Tongue (tissue), 2 donors: ENCODE results near the gene IL22RA2. TPM values are rescaled to one million over a fixed set of nuclear protein-coding genes. Genes with fewer than 3 reads are reported as not detected.
A peak's percentile ranks its signal among the peaks of the same experiment; 100 is the strongest.

Experiments used
- DNase-seq: peaks from one replicate; pipeline ENCODE4 v3.0.0-alpha.2; 2015
- total RNA-seq: library from RNA; depleted of rRNA; stranded (reverse); fragments of >200 nt; gene quantifications from one replicate; pipeline ENCODE4 v1.2.3, GENCODE V29; 2014

The IL22RA2 gene
- total RNA-seq, 1 donor from 2014 or later = not detected

DNA sequence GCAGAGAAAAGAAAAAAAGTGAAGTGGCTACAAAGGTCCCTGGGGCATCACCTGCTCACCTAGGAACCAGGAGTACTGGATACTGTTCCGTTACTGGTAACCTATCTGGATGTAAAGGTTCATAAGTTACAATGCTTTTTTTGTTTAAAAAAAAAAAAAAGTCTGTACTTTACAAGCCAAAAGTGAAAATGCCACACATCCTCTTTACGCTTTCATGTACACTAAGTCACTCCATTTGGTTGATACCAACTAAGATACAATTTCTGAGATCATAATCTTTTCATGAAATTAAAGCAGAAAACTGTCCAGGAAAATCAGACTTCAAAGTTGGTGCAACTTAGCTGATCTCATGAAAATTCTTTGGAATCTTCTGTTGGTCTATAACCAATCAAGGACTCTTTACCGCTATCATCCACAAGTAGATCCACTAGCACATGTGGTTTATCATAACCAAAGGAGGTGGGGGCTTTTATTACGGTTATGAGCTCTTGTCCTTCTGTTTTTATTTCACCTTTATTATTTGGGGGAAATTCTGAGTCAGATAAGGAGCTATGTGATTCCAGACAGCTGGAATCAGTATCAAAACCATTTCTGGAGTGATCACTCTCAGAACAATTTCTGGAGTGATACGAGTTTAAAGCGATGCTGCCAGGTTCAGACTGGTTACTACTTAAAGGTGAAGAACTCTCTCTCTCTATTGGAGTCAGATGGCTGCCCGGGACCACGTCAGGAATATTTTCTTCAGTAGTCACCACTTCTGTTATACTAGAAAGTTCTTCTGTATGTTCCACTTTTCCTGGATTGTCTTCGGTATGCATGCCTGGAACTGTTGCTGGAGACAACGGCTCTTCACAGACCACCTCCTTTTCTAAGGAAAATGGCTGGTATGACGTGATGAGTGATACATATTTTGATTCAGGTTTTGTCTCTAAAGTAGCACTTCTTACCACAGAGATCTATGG, 24.5 kb upstream of the IL22RA2 start:
- no peak for DNase-seq

DNA sequence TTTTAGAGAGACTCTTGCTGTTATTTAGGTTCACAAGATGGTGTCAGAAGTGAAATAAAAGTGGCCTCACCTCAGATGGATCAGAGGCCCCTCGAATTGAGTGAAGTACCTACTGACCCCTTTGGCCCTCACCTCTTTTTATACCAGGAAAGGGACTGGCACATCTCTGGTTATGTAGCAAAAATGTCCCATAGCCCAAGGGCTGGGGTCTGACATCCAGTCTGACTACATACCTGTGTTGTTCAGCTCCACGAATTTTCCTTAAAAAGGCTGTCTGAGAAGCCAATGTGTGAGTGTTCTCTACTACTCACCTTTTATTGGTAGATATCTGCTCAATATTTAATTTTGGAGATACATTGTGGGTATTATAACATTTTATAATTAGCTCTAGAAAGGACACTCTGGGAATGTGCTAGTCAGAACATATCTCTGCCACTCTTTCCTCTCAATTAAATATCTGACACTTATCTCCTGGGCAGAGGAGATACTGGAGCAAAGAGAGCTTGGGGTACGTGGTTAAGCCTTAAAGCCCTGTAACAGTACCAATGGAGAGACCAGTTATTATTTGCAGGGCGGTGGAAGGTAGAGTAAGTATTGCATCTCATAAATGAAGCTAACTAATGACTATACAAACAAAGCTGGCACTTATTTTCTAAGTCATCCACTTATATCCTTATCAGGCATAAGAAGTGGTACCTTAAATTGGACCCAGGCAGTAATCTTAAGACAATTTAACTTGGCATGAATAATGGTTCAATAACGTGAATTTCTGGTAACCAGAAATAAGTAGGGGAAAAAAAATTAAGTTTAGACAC, 20.0 kb upstream of the IL22RA2 start:
- no peak for DNase-seq

DNA sequence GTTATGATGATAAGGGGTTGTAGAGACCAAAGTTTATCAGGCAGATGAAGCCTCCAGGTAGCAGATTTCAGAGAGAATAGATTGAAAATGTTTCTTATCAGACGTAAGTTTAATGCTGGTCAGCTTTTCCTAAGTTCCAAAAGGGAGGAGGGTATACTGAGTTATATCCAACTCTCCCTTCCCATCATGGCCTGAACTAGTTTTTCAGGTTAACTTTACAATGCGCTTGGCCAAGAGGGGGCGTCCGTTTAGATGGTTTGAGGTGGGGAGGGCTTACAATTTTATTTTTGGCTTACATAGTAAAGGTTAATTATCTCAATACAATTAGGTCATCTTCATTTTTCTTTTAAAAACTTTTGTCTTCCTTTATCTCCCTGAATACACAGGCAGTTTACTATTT, 19.4 kb upstream of the IL22RA2 start:
- DNase-seq = no peak

DNA sequence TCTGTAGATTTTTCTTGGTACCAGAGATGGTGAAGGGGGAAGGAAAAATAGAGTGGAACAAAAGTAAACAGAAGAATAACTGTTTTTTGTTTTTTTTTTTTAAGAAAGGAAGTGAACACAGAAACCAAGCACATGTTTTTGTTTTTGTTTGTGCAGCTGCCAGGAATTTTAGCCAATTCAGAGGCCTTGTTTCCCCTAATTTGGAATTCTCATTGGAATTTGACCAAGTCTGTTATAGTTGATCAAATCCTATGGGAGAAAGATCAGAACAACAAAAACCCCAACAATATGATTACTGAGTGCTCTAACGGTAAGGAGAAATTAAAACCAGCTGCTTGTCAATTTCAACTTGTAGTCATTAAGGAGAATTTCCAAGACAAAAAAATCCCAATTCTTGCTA, 18.2 kb upstream of the IL22RA2 start:
- DNase-seq = peak; percentile 80

DNA sequence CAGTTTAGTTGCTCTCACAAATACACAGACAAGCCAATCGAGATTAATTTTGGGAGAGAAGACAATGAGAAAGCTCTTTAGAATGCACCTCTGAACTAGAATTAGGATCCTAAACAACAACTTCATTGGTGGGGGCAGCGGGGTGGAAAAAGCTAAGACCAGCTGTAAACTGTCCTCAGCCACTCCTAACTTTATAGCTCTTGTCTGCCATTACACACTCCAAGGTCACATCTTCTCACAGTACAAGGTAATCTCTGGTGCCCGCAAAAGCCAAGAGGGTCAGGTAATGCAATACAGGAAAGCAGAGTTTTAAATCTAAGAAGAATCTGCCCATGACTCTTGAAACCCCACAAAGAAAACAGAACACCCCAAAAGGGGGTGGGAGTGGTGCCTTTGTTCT, 17.8 kb upstream of the IL22RA2 start:
- DNase-seq = no peak

DNA sequence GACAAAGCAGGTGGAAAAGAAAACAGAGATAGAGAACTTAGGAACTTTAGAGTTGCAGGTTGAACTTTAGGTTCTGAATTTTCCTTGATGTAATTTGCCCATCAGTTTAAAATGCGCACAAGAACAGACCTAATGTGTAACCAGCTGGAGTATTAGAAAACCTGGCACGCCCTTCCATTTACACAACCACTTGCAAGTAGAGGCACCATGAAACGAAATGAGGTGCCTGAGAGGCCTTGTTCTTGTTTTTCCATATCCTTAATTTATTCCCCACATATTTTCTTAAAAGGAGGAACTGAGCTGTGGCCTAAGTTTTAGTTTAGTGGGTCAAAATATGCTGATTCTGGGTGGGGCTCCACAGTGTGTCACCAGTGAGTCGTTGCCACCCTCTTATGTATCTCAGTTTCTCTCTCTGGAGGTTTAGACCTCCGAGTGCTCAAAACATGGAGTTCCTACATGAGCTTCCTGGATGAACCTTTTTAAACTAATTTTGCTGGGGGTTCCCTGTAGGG, 17.2 kb upstream of the IL22RA2 start:
- no peak for DNase-seq

DNA sequence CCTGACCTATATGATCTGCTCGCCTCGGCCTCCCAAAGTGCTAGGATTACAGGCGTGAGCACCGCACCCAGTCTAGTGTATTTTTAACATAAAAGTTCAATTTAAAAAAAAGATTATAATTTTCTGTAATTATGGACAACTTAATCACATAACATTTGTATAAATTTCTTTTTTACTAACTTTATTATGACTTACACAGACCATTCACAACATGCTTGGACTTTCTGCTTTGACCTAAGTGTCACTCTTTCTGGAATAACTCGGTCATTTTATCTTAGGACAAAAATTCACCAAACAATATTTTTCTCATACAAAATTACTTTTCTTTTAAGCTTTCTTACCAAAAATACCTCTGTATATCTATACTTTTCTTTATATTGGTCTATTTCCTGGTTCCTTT, 15.4 kb upstream of the IL22RA2 start:
- DNase-seq = no peak

DNA sequence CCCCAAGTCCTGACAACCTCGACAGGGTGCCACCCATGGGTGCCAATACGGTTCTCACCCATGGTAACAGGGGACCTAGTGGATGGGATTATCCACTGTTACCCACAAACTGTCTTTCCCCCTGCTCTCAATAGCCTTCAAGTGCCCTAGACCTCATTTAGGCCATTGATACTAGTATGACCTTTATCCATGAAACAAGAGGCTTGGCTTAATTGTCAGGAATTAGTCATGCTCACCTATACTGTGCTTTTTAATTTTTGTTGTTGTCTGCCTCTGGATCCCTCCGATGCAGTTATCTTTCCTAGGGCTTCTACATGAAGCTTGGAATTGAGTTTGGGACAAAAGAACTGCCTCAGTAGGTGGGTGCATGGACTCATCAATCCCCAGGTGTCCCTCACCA, 11.8 kb upstream of the IL22RA2 start:
- no peak for DNase-seq

DNA sequence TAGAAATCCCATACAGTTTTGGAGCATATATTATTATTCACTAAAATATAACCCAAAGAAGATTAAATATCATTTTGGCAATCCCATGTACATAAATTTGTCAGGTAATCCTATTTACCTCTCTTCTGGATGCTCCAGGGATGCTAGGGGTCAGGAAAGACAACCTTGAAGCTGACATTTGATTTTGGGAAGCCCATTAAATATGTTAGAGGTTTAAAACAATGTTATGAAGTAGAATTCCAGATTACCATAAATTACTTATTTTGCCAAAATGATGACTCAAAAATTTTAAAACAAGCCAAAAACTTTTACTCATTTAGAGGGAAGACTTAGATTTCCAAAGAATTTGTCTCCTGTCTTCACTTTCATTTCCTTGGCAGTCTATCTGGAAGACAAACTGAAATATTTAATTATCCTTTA, 9.2 kb upstream of the IL22RA2 start:
- DNase-seq = no peak

DNA sequence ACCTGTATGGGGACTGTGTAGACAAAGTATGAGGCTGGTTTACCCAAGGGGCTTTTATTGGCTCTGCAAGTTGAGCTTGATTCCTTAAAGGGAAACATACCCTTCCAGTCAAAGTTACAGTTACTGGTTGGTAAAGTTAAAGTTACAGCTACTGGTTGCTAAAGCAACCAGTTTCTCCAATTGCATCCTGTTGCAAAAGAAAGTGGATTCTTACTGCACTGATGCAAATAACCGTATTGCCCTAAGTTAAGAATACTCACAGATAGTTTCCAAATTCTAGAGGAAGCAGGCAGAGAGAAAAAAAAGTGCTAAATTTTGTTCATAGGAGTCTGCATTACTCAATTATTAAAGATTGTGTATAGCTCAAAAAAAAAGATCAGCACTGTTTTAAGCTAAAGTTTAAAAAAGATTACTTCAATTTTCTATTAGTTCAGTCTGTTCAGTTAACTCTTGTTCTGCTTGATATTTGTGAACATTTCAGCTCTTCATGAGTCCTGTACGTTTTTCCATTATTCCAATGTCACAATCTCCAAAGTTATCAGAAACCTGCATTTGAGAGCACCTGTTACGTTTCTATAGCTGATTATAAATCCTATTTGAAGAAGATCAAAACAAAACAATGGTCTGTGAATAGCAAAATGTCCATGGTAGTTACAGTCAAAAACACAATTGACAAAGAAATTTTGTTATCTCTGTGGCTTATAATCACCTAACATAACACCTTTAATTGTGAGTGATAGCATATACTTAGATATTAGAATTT, 8.6 kb upstream of the IL22RA2 start:
- no peak for DNase-seq

DNA sequence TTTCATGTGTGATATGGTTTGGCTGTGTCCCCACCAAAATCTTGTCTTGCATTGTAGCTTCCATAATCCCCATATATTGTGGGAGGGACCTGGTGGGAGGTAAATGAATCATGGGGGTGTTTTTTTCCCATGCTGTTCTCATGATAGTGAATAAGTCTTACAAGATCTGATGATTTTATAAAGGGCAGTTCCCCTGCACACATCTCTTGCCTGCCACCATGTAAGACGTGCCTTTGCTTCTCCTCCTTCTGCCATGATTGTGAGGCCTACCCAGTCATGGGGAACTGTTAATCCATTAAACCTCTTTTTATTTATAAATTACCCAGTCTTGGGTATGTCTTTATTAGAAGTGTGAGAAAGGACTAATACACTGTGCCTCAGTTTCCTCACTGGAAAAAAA, 4.2 kb upstream of the IL22RA2 start:
- no peak for DNase-seq

DNA sequence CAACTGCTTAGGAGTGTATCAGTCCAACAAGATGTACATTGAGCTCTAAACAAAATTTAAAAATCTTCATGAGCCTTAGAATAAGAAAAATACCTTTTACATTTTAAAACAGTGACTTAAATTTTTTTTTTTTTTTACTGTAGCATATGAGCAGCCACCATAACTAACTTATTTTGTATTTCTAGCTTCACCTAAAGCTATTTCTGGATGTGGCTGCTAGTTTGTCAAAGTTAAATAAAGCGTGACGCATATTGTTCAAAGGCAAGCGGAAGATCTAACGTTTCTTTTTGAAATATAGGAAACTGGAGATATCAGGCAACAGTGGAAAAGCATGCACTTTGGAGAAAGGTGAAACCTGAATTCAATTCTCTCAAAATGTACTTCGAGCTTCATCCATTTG, 3.3 kb upstream of the IL22RA2 start:
- no peak for DNase-seq

DNA sequence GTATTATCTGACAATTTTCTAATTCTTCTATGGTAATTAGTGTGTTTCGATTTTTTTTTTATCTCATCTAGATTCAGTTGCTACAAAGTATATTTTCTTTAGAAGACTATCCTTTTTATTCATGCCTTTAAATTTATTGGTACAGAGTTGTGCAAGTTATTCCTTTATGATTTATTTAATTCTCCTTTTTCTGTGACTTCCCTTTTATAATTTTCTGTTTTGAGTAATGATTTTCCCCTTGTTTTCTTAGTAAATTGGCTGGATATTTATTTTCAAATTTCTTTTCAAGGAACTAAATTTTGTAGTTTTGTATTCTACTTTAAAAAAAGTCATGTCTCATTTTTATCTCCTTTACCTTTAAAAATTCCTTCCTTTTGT, 2.4 kb upstream of the IL22RA2 start:
- DNase-seq = no peak

DNA sequence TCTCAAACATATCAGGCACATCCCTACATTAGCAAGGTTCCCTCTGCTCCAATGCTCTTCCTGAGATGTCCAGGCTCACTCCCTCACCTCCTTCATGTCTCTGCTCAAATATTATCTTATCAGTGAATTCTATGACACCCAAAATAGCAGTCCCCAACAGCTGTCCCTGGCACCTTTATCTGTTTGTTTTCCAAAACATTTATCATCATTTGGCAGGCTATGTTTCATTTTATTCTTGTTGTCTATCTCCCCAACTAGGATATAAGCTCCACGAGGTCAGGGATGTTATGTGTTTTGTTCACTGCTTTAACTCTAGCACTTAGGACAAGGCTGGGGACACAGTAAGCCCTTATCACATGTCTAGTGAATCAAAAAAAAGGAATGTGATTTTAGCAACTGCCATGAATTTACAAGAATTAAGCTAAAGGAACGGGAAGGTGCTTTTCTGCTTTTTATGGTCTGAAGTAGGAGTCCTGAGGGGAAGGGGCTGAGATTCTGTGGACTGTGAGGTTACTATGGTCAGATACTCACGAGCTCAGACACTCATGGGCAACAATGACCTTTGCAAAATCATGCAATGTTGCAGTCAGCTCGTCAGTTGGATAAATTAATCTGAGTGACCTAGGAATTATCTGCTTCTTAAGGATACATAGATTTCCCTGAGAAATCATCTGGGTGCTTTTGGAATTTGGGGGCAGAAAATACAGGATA, 1.9 kb upstream of the IL22RA2 start:
- no peak for DNase-seq

DNA sequence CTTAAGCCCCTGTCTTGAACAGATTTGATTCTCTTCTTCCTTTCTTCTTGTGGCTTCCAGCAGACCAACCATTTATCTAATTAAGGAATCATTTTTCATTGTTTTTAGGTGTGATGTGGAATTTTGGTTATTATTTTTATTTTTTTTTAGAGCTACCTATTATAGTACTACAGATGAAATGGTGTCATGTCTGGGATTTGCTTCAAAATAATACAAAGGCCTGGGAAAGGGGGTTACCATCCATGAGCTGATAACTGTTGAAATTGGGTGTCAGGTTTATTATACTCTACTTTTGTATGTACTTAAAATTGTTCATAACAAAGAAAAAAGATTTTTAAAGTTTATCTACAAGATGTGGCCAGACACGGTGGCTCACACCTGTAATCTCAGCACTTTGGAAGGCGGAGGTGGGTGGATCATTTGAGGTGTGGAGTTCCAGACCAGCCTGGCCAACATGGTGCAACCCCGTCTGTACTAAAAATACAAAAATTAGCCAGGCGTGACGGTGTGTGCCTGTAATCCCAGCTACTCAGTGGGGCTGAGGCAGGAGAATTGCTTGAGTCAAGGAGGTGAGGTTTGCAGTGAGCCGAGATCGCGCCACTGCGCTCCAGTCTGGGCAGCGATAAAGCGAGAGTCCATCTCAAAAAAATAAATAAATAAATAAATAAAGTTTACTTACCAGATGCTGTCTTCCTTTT, 561 bp downstream of the IL22RA2 start:
- DNase-seq = no peak

DNA sequence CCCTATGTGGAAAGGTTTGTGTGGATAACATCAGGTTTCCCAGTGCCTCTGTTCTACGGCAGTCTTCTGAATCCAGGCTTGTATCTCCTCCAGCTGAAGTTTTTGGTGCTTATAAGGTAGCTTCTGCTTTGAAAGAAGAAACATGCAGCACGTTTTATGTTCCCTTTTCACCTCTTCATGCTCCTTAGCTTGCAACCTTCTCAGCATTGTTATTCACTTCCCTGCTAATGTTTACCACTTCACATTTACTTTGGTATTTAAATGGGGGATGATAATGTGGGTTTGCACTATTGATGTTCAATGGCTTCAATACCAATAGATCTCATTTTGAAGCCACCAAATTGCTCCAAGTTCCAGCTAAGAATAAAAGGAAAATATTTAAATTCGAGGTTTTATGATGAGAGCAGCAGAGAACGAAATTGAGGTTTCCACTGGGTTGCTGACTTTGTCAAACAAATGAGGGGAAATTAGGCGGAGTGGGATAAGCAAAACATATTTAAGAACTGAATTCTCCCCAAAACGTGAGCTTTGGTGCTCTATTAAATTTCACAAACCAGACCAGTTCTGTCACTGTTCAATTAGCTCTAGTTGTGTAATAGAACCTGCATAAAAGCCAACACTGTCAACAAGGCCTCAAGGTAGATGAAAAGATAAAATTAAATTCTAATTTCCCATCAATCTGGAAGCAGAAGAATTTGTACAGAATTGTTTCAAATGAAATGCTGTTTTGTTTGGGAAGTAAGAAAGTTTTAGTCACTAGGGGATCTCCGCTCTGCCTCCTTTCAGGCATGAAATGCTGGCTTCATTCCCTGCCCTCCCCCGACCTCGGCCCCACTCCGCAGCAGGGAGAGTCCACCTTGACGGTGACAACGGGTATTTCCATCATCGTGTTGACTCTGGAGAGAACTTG, 1.4 kb downstream of the IL22RA2 start:
- DNase-seq = no peak

DNA sequence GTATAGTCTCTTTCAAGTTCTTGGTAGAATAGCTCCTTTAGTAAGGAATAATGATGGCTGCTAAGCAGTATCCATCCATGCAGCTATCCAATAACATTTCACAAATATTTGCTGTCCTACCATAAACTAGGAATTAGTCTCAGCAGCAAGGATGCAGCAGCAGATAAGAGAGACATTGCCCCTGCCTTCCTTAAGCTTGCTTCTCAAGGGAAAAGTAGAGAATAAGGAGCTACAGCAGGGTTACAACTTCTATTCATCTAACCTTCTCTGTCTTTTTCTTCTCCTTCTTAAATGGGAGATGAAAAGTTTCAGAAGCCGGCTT, 2.4 kb downstream of the IL22RA2 start:
- no peak for DNase-seq

DNA sequence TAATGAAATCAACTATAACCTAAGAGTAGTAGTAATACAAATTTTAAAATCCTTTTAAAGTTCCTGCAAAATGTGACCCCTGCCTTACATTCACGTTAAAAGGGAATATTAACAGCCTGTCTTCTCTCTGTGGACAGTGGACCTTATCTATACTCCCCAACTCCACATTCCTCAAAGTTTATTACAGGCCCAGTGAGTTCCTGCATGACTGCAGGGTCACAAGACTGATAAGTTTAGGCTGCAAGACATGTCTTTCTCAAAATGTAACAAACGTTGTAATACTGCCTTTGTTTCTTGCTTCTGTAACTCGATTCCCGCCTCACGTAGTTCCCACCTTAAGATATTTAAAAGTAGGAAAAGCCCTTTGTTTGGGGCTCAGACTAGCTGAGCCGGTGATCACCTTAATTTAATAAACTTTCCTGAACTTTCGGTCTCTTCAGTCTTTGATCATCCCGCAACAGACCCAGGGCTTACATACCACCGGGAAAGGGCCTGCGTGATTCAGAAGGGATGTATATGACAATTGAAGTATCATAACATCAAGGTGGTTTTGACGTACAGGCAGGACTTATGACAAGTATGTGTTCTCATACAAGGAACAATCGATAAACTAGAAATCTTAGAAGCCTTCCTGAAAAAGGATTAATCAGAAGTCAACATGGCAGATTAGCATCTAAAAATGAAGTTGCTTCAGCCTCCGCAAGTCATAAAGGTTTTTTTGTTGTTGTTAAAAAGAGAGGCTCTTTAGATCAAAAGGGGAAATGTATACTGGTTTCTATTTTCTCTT, 3.0 kb downstream of the IL22RA2 start:
- no peak for DNase-seq

DNA sequence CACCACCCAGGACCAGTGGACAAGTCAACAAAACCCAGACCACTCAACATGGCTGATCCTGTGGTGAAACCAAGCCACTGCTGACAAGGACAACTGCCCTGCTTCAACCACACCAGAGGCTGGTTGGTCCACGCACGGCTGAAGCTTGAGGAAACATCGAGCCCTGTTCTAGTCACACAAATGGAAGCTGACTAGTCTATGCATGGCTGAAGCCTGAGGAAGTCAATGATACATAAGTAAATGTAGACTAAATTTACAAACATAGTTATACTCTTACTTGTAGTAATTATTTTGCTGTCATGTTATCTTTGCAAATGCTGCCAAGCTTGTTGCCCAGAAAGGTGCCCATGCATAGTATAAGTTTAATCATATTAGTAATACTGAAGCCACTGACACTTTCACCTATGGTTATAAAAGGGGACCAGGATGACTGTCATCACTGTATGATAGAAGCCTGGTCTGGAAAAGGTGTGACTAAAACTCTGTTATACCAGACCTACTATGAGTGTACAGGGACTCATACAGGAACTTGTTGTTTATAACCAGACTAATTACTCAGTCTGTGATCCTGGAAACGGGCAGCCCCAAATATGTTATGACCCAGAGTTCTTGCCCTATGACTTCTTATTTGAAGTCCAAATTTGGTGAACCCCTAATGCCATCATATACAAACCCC, 5.6 kb downstream of the IL22RA2 start:
- no peak for DNase-seq
